Measurements from ENCODE around the gene FGF4. TPM values are rescaled to one million over a fixed set of nuclear protein-coding genes. Genes with fewer than 3 reads are reported as not detected.

The FGF4 gene, protein sequence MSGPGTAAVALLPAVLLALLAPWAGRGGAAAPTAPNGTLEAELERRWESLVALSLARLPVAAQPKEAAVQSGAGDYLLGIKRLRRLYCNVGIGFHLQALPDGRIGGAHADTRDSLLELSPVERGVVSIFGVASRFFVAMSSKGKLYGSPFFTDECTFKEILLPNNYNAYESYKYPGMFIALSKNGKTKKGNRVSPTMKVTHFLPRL
- total RNA-seq (ENCODE audit: insufficient read depth, low replicate concordance) = 0.96 TPM

DNA sequence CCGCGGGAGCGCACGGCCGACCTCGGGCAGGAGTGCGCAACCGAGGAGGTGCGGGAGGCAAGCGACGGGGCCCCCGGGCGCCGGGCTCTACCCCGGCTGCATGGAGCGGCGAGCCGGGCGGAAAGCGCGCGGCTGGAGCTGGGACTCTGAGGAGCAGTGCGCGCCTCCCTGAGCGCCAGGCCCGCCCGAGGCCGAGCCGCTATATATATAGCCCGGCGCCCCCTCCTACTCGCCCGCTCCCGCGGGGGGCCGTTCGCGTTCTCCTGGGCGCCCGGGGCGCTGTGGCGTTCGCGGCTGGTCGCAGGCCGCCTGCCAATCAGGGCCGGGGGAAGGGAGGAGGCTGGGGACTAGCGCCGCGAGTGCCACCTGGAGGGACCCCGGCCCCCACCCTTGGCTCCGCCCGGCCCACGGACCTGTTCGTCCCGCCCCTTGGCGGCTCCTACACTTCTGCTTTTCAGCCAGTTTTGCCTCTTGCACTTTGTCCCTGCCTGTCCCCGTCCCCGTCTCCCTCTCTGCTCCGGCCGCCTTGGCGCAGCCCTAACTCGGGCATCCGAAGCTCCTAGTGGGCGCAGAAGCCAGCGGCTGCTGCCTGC lies at the start of gene FGF4:
FGF4 (minus strand) TSS at position 179 of the 593 bp plus-strand sequence. CDS start 257 bp downstream, outside the sequence.
- DNase-seq (ENCODE audit: low spot score) = no peak

DNA sequence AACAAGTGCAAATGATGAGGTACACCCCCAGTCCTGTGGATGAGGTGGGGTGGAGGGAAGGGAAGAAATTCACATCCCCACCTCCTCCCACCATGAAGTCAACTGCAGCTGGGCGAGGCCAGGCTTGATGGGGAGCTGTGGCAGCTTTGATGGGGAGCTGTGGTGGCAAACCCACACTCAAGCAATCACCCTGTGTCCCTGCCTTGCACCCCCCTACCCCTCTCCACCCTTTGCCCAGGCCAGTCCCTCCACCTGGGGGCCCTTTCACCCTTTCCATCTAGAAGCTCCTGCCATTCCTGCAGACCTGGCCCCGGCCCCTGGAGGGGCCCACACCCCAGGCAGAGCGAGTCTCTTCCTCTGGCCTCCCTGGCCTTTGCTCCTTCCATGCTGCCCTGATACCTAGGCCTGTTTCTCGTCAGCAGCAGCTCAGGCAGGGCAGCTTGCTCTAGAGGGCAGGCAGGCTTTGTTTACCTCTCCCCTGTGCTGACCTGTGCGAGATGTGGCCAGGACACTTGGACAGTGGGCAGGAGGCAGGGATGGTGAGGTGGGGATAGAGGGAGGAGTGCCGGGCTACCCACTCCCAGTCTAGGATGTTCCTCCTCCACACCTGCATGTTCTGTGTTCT lies 48.6 kb upstream of the FGF4 start:
- no peak for DNase-seq (ENCODE audit: low spot score)

DNA sequence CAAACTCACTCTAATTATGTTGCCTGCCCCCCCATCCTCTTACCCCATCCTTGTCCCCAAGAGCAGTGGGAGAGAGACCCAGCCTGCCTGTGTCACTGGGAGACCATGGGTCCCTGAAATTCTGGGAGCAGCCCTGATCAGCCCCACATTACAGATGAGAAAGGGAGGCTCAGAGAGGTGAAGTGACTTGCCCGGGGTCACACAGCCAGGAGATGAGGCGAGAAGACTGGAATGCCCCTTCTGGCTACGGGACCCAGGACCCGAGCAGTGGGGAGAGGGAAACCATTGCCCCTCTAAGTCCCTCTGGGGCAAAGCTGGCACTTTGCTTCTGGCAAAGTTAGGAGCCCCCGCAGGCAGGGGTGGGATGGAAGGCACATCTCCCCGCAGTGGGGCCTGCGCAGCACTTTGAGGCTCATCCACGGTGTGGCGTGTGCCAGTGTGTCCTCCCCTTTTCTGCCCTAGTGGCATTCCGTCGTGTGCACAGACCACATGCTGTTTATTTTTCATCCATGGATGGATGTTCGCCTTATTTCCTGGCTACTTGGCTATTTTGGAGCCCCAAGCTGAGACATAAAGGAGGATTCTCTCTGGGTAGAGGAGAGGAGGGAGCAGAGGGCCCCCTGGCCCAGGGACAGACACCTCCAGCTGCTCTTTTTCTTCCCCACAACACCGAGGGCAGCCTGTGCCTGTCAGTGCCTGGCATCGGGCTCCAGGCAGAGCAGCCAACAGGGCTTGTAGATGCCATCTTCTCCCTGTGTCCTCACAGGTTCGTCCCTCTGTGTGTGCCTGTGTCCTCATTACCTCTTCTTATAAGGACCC lies 47.7 kb upstream of the FGF4 start:
- no peak for DNase-seq (ENCODE audit: low spot score)

DNA sequence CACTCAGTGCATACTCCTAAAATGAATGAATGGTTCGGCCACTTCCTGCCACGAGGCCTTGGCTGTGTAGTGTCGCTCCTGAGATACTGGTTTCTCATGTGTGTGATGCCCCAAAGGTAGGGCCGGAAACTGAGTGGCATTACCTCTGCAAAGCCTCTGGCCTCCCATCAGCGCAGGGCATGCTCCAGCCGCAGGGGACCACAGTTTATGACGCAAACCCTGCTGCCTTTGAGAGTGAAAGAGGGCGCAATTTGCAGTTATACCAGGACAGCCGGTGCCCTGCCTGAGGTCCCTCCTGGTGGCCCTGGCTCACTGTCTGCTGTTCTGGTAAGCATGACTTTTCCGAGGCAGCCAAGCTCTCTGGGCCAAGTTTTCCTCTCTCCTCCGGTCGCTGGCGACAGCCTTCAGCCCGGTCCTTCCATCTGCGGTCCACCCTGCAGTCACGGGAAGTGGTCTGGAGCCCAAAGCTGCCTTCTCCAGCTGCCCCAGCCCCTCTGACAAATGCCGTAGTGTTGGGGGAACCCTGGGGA lies 46.4 kb upstream of the FGF4 start:
- no peak for DNase-seq (ENCODE audit: low spot score)

DNA sequence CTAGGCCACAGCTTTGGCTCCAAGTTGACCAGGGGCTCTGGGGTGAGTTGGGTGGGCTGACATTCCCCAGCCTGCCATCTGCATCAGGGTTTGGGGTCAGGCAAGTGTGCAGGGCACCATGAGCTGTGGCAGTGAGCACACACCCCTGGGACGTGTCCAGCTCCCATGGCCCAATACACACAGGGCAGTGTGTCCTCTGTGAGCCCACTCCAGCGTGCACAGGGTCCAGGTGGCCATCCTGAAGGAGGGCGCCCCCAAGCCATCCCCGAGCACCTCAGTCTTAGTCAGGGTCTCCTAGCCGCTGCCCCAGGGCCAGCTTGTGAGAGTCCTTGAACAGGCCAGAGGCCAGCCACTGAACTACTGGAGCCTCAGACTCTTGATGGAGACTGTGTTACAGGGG lies 45.3 kb upstream of the FGF4 start:
- DNase-seq (ENCODE audit: low spot score) = no peak

DNA sequence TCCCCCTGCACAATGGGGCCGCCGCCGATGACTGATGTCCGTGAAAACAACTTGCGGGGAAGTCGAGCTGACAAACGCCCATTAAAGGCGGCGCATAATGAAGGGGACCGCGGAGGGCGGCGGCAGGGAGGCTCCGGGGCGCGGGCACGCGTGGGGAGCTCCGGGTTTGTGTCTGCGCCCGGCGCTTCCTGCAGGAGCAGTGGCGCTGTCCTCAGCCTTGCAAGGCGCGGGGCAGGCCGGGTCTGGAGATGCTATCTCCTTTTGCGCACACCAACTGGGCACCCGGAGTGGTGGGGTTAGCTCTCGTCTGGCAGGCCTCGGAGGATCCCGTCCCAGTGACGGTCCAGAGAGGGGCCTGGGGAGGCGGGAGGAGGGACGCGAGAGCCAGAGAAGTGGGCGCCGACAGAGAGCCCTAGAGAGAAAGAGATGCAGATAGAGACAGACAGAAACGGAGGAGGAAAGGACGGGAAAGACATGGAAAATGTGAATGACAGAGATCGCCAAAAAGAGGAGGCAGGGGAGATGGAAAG lies 44.5 kb upstream of the FGF4 start:
- DNase-seq (ENCODE audit: low spot score) = no peak

DNA sequence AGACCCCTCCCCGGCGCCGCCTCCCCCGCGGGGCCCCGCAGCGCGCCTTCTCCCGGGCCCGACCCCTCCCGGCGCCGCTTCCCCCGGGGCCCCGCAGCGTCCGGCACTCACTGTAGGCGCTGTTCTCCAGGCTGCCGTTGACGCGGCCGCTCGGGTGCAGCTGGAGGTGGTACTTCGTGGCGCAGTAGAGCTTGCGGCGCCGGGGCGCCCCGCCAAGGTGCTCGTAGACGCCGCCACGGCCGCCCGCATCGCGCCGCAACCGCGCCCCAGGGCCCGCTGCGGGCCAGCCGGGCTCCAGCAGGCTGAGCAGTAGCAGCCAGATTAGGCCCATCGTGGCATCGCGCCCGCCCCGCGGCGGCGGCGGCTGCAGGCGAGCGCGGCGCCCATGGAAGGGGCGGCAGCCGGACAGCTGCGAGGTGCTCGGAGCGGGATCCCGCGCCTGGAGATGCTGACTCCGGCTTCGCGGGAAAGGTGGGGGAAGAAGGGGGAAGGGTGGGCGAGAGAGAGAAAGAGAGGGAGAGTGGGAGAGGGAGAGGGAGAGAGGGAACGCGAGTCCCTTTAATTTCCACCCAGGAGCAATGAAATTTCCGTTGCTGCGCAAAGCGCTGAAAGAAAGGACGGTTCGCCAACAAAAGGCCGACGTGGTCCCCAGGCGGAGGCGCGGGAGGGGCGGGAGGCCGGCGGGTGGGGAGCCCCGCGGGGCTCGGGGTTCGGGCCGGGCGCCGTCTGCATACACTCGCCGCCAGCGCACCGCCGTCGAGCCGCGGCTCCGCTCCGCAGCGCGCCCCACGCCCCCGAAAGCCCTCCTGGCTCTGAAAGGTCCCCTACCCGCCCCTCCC lies 43.7 kb upstream of the FGF4 start, which contains the start of gene FGF3:
FGF3 (minus strand) TSS at position 814 of the 839 bp plus-strand sequence; CDS start at position 331, 483 bp downstream.
- no peak for DNase-seq (ENCODE audit: low spot score)

DNA sequence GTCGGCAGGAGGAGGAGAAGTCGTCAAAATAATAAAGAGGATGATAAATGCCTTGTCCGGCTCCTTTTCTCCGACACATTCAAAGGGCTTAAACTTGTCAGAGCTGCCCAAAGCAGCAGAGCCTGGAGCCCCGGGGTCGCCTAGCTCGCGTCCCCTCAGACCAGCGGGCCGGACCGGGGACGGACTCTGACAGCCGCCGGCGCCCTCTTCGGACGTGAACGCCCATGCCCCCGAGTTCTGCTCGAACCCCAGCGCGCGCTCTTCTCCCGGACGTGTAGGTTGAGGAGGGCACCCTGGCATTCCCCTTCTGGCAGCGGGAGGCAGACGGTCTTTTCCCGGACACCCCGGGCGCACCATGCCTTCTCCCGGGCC lies 43.1 kb upstream of the FGF4 start:
- no peak for DNase-seq (ENCODE audit: low spot score)

DNA sequence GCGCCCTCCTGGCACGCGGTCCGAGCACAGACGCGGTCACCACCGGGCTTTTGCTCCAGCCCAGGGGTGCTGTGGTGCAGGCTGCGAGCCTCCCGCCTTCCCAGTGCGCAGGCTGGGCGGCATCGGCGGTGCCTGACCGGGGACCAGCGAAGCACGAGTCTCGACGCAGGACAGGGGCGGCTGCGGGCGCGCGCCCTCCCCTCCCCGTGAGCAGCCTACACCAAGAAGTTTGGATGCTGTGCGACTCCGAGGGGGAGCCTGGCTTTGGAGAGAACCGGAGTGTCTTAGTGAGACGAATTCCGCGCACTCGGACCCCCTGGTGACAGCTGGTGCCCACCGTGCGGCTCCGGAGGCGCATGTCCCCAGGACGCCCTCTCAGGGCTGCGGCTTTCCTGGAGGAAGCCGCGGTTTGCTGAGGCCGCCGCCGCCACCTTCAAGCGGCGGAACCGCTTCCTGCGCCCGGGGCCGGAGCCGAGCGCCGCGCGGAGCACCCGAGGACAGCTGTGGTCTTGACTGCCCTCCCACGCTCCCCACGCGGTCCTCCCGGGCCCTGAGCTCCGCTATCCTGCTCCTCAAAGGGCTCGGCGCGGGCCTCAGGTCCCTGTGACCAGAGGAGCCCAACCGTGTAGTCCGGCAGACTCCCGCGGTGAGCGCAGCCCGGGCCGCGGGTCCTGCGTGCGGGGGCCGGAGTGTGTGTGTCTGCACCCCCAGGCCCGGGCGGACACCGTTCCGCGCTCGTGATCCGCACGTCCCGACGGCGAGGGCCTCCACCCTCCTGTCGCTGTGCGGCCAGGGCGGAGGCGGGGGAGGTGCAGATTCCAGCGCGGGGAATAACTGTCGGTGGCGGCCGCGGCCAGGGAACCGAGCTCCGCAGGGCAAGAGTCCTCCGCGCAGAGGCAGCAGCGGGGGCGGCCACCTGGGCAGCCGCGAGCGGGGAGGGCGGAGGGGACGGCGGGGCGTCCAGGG lies 42.4 kb upstream of the FGF4 start:
- DNase-seq (ENCODE audit: low spot score) = no peak

DNA sequence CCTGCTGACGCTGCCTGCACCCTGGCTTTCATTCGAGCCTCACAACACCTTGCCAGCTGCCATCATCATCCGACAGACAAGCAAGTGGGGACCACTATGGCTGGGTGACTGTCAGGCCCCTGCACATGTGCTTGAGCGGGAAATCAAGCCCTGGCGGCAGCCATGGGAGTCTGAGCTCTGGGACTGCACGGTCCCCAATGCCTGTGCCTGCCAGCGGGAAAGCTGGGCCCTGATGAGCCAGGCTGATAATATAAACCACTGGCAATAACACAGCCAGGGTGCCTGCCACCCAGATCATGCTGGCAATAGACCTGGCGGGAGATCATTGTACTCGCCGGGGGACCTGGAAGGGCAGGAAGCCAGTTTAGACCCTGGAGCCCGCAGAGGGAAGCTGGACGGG lies 41.5 kb upstream of the FGF4 start:
- no peak for DNase-seq (ENCODE audit: low spot score)

DNA sequence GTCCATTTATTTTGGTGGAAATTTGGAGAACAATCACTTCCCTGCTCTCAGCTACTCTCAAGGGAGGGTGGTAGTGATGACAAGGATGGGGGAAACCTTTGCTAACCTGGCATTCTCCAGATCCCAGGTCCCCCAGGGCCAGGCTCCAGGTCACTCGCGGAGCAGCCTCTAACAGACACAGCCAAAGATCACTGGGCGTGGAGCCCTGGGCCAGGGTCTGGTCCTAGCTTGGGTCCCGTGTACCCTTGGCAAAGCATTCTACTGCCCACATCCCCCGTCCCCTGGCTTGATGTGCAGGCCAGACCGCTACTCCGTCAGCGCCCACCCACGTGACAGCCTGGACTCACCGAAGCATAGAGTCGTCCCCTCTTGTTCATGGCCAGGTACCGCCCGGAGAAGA lies 40.8 kb upstream of the FGF4 start:
- DNase-seq (ENCODE audit: low spot score) = no peak

DNA sequence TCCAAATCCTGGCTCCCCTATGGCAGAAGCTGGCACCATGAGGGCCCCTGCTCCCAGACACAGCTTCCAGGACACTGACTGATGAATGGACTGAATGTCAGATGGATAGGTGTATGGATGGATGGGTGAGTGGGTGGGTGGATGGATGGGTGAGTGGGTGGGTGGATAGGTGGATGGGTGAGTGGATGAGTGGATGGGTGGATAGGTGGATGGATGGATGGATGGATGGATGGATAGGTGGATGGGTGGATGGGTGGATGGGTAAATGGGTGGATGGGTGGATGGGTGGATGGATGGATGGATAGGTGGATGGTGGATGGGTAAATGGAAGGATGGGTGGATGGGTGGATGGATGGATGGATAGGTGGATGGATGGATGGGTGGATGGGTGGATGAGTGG lies 39.8 kb upstream of the FGF4 start:
- no peak for DNase-seq (ENCODE audit: low spot score)

DNA sequence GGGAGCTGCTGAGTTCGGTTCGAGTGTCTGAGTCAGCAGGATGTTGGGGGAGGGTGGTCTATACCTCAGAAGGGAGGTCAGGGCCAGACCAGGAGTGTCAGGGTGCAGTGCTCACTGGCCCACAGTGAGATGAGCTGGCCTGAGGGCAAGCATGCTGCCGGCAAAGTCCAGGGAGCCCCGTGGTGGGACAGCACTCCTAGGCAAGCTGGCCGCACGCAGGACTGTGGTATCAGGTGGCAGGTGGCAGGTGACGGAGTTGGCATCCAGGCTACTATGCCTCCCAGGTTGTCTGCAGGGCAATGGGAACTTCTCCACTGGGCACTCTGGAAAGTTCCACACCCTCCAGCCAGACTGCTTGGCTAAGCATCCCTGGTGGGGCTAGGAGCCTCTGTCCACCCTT lies 39.3 kb upstream of the FGF4 start:
- DNase-seq (ENCODE audit: low spot score) = no peak

DNA sequence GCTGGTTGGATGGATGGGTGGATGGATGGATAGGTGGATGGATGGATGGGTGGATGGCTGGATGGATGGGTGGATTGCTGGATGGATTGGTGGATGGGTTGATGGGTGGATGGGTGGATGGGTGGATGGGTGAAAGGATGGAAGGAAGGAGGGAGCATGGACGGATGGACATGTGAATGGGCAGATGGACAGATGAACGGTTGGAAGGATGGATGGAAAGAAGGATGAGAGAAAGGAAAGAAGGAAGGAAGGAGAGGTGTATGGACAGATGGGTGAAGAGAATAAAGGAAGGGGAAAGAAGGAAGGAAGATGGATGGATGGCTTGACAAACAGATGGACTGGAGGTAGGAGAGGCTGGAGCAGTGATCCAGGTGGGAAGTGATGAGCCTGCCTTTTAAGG lies 38.7 kb upstream of the FGF4 start:
- no peak for DNase-seq (ENCODE audit: low spot score)

DNA sequence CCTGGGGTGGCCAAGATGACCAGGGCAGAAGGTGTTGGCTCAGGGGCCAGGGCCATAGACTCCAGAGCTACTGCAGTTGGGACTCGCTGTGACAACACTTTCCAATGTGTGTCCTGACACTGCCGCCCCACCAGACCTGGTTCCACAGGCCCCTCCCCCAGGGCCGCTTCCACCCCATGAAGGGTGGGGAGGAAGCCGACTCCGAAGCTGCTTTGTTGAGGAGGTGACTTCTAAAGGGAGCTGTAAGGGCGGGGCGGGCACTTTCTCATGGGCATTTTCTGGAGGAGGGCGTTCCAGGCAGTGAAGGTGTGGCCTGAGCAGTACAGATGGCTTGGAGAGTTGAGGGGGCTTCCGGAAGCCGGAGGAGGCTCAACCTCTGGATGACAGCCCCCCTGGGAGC lies 37.8 kb upstream of the FGF4 start:
- no peak for DNase-seq (ENCODE audit: low spot score)

DNA sequence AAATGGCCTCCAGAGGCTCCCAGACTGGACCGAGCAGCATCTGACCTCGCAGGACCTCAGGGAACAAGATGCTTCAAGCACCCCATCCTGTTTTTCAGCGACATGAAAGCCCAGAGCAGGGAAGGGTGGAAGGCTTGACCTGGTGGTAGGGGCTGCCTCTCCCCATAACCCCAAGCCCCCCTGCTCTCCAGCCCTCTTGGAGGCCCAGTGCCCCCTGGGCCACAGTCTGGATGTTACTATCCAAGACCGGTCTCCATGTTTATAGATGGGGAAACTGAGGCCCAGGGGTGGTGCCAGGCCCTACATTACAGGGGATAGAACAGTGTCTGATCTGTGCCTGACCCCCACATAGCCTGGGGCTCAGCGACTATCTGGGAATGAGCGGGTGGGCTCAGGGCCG lies 37.1 kb upstream of the FGF4 start:
- no peak for DNase-seq (ENCODE audit: low spot score)

DNA sequence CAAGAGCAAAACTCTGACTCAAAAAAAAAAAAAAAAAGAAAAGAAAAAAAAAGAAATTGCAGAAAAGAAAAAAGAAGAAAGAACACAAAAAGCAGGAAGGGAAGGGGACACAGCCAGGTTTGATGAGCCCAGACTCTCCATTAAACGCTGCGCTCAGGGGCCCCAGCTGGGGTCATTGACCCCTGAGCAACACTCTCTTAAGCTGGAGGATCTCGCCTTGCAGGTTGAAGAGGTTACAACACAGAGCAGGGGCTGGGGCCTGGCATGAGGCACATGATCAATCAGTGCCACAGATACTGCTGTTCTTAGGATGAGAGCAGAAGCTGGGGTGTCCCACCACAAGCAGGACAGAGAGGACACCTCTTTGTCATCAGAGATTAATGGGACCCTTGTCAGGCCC lies 36.3 kb upstream of the FGF4 start:
- no peak for DNase-seq (ENCODE audit: low spot score)

DNA sequence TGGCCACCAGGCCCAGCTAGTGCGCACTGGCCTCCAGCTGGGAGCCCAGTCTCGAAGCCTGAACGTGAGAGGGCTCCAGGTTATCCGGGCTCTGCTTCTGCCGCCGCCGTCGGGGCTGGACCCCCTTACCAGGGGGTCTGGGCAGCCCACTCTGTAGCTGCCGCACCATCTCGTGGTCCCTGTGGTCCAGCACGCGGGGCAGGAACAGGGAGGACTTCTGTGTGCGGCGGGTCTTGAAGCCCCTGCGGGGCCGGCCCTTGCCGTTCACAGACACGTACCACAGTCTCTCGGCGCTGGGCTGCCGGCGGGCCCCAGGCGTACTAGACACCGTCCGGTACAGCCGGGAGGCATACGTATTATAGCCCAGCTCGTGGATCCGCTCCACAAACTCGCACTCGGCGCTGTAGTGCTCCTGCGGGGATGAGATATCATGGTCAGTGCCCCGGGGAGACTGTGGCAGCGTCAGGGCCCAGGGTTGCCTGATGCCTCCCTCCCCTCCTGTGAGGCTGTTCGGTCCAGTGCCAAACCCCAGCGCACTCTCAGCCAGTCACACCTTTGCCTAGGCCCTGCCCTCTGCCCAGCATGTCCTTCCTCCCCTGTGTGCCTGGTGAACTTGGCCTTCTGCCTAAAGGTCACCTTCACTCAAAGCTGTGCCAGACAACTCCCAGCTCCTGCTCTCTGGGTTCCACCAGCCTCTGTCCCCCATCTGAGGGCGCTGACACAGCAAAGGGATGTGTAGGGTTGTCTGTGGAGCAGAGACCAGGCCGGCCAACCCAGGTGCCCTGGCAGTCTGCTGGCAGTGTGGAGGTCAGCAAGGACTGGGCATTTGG lies 35.4 kb upstream of the FGF4 start:
- DNase-seq (ENCODE audit: low spot score) = no peak

DNA sequence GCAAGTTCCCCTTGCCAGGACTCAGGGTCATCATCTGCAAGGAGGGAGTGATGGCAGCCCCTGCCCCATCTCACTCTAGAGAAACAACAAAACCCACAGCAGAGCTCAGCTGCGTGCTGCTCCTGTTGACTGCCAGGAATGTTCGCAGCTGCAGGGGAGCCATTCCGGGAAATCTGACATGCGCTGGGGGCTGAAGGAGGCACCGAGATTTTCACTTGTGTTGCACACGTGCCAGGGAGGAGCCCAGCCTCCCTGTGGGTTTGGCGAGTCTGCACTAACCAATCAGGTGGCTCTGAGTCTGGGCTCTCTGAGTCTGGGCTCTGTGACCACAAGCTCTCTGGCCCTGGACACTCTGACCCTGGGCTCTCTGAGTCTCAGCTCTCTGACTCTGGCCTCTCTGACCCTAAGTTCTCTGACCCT lies 33.5 kb upstream of the FGF4 start:
- no peak for DNase-seq (ENCODE audit: low spot score)

Data from umbilical cord (tissue), 2 donors.